Stimulated activated CD4-positive, alpha-beta T cell treated with anti-CD3 and anti-CD28 coated beads, Interleukin-2, amount 100 ng/mL, for 48 hours (primary cell): ENCODE measurements around the gene YPEL2.
A peak's percentile ranks its signal among the peaks of the same experiment; 100 is the strongest.

ENCODE experiments used
- DNase-seq, 2 donors: peaks; one replicate each; pipeline ENCODE4 v3.0.0-alpha.2; 2020

The YPEL2 gene

DNA sequence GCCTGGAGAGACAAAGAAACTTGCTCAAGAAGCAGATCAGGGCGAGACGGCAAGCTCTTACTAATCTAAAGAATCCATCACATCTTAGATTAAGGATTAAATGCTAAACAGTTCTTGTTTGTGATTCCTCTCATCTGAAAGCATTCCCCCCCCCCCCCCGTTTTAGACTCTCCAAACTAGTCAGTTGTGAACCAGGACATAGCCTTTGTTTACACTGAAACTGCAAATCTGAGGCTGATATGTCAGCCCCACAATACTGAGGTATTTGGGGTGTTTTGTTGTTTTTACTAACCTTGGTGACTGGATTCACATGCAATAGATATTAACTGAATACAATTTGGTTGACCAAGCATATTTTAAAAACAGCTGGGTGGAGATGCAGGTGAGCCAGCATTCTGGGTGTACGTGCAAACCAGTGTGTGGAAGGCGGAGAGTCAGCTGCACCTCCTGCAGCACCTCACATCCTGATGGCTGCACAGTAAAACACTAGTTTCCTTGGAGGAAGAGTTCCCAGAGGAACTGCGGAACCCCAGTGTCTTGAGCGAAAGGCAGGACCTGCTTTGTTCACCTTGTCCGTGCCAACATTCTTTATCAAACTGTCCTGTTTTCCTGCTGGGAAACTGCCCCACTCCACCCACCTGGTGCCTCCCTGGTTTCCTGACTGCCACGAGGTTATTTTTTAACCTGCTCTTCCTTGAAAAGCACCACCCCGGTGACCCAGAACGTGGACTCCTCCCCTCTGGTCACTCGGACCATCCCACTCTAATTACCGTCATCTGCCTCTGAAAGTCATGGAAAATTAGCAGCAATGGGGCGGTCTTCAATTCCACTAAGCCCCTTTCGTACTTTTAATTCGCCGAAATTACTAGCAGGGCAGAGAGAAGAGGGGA, 1.2 kb upstream of the YPEL2 start:
- DNase-seq = no peak

- peak in 1 of 2 donors; percentile 24 for DNase-seq
These were observed 684 bp downstream of the YPEL2 start for GRCh38 chr17:59331929-59332748.

DNA sequence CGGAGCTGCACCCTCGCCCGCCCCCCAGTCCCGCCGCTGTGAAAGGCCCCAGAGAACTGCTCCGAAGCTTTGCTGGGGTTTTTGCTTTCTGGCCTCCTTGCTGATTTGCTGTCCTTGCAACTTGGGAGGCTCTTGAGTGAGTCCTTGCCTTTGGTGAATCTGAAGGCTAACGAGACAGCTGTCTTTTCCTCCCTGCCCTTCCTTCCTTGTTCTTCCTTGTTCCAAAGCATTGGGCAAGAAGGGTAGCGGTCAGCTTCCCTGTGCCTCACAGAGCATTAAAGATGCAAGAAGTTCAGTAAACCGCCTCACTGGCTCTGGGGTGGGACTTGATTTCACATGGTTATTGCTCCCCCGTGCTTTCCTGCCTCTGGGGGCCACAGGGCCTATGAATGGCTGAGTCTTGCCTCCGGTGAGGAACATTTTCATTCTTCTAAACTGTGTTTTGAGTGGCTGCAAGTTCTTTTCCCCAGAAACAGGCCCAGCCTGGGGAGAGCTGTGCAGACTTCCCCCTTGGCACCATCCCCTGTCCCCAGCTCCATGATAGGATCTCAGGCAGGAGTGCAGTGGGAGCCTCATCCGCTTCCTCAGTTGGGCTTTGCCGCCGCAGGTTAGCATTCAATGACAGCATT, 1.4 kb downstream of the YPEL2 start:
- DNase-seq = no peak

GRCh38 chr17:59333836-59334235, 2.4 kb downstream of the YPEL2 start:
- no peak for DNase-seq

- DNase-seq = no peak
These were observed 4.2 kb downstream of the YPEL2 start for GRCh38 chr17:59335685-59336084.

DNA sequence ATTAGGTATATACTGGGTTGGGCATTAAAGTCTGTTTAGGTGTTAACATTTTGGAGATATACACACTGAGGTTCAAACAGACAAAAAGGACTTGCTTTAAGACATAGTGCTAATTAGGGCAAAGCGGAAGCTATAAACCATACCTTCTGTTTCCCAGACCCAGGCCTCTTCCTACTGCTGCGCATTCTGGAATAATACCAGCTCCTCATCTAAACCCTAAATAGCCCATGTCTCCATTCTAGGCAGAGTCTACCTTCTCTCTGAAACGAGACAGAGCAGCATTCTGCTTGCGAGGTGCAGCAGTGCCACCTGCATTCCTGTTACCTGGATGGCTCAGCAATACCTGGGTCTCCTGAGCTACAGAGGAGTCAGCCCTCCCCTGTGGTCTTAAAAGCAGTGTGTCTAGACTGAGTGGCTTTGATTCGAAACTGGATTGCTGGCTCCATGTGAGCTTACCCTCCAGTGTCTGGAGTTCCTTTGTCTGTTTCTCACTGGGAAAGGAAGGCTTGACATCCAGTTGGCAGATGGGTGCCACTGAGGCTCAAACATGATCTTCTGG, 6.4 kb downstream of the YPEL2 start:
- DNase-seq = no peak

- no peak for DNase-seq
These were observed 7.0 kb downstream of the YPEL2 start for GRCh38 chr17:59338498-59338897.

- no peak for DNase-seq
These were observed 10.5 kb downstream of the YPEL2 start for GRCh38 chr17:59341922-59342321.

DNA sequence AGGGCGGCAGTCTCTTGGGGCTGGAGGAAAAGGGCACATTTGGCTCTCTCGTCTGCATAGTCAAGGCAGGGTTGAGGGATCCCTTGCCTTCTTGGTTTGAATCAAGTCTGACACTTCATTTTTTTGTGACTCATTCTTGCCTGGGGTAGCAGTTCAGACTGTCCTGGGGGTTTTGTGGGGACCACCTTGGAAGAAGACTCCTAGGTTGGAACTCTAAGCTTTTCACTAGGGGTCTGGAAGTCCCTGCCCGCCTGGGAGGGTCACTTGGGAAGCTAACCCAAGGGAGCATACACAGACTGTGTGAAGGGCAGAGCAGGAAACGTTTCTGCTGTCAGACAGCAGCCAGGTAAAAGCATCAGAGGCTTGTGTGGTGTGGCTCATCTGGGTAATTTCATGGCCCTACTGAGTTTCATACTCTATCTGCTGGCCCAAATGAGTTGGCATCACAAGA, 11.3 kb downstream of the YPEL2 start:
- no peak for DNase-seq

GRCh38 chr17:59345476-59345875, 14.0 kb downstream of the YPEL2 start:
- DNase-seq = no peak

DNA sequence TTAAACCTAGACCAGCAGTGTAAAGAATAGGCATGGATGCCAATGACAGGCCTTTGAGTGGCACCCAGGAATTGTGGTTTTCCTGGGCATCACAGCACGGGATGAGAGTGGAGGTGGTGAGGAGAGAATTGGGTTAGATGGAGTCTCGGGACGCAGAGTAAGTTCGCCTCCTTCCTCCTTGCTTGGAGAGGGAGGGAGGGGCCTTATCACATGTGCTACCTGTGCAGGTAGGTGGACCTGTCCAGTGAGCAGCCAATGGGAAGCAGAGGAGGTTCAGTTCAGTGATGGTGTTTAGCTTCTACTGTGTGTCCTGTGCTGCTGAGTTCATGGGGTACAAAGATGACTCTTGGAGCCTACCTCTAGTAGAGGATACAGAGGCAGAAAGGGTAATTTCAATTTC, 14.9 kb downstream of the YPEL2 start:
- DNase-seq = no peak

DNA sequence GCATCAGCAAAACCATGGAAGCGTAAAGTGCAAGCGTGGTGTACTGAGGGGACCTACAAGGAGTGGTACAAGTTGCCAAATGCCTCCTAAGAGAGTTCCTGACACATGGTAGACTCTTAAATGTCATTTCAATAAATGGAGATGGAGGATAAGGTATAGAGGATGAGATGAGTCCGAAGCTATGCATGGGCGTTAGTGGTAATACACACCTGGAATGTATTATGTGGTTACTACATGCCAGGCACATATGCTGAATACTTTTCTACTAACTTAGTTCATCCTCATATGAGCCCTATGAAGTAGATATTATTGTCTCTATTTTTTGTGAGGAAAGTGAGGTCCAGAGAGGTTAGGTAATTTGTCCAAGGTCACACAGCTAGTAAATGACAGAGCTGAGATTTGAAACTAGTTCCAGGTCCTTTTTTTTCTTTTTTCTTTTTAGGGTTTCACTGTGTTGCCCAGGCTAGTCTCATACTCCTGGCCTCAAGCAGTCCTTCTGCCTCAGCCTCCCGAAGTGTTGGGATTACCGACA, 15.5 kb downstream of the YPEL2 start:
- no peak for DNase-seq

GRCh38 chr17:59347975-59348391, 16.5 kb downstream of the YPEL2 start:
- no peak for DNase-seq

- no peak for DNase-seq
These were observed 17.7 kb downstream of the YPEL2 start for GRCh38 chr17:59349178-59349577.

DNA sequence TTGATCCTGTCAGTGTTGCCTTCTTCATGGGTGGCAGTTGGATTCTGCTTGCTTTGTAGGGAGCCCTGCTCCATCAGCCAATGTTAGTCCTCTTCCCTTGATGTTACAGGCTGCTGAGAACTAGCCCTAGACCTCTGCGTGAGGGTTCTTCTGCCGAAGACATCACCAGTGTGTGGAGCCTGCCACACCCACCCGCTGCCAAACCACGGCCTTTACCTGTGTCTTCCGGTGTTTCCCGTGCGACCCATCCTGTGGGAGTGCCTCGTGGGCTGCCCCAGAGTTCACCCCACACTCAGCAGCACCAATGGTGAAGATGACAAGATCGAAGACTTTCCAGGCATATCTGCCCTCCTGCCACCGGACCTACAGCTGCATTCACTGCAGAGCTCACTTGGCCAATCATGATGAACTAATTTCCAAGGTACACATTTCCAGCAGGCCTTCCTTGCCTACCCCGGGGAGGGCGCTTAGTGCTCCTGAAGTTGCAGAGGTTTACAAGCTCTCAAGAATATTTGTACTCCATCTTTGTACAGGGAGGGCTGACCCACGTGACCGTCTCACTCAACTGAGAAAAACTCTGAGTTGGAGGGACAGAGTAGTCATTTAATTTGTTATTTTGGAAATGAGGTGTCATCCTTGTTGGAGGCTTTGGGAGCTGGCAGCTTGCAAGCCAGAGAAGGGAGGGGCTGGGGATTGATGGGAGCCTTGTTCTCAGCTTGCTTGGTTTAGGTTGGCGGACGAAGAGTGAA, 21.8 kb downstream of the YPEL2 start:
- no peak for DNase-seq

DNA sequence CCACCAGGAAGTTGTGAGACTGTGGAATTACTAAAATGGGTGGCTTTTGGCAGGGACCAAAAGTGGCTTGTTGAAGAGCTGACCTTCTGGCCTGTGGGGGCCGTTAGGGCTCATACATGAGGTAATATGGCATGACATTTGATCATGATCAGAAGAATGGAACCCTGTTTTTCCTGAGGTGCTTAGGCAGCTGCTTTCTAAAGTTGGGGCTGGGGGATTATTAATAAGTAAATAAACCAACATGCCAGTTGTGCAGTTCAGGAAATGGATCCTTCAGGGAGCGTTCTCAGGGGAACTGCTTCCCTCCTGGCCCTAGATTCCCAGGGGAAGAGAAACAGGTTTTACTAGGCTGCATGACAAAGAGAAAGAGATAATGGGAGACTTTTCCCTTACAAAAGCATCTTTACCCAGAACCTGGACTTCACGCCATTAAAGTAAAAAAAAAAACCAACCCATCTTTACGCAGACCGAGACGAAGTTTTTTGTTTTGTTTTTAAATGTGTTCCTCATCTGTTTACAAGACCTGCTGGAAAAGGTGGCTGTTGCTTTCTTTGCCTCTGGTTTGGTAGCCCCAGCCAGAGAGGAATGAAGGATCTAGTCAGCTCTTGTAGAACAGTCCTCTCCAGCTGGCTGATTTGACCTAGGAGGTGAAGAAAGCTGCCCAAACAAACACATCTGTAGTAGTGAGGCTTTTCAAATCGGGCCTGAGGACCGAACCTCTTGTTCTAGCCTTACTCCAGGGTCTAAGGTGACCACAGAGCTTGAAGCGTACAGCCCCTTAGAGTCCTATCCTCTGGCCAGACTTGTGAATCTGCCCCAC, 22.7 kb downstream of the YPEL2 start:
- DNase-seq = no peak

- DNase-seq = no peak
These were observed 23.7 kb downstream of the YPEL2 start for GRCh38 chr17:59355030-59355701.

DNA sequence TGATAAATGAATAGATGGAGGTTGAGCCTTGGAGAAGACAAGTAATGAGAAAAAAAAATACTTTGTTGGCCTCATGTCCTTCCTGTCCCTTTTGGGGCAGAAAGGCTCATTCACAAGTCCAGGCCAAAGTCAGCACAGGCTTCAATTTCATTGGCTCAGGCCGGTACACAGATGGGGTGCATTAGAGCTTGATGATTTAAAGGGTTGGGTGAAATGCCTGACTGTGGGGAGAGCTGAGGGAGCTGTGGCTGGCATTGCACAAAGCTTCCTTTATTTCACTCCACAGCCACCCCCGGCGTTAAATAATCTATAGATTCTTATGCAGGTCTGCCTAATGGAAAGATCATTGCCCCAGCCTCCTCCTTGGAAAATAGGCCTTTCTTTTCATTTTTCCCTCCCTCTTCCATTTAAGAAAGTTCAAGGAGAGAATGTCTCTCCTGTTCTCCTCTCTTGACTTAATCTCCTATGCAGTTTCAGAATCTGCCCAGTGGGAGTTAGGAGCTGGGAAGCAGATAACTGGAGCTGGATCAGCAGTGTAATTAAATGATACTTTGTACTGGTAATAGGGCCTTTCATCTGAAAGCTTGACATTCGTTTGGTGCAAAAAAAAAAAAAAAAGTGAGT, 24.4 kb downstream of the YPEL2 start:
- DNase-seq = no peak

DNA sequence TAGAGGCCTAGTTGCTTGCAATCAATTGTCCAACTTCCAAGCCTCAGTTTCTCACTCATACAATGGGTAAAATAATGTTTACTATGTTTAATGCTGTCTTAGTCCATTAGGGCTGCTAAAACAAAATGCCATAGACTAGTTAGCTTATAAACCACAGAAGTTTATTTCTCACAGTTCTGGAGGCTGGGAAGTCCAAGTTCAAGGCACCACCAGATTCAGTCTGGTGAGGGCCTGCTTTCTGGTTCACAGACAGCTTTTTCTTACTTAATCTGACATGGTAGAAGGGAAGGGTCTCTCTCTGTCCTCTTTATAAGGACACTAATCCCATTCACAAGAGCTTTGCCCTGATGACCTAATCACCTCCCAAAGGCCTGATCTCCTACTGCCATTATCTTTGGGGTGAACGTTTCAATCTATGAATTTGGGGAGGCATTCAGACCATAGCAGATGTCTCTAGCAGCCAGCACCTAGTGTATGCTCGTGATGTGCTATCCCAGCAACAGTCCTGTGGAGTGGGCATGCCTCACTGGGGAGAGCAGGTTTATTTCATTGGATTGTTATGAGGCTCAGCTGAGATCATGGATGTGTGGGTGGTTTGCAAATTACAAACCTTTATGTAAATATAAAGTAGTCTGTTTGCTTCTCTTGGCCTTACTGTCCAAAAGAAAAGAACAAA, 25.2 kb downstream of the YPEL2 start:
- DNase-seq = no peak
